H1 (cell line): ENCODE data around the gene VSTM4.

Experiments used
- ASH2L ChIP-seq: fragments of 200-600, 300-600 bp; sonication (generic); IDR thresholded peaks from one replicate; pipeline ENCODE4 v1.7.1; 2017; ENCODE audit warnings: low read length
- CREB1 ChIP-seq: IDR thresholded peaks from 2 replicates; pipeline ENCODE4 v1.6.1; 2012; ENCODE audit warnings: inconsistent platforms
- CTCF ChIP-seq, 3 experiments: IDR thresholded peaks; 1 replicate in 2 of 3; 2 replicates in 1 of 3; pipeline versions ENCODE4 v1.5.1 to v1.6.1; 2011; ENCODE audit warnings: low read length in 3 of 3, mild to moderate bottlenecking in 3 of 3, inconsistent platforms in 2 of 3, low read depth in 1 of 3, moderate library complexity in 1 of 3; ENCODE audit not compliant: insufficient read depth in 1 of 3; ENCODE audit errors: control extremely low read depth in 1 of 3
- EZH2 ChIP-seq: fragments of 200-600 bp; sonication (generic); IDR thresholded peaks from 2 replicates; pipeline ENCODE4 v1.7.1; 2012; ENCODE audit warnings: low read depth, mild to moderate bottlenecking, moderate library complexity, low read length, inconsistent platforms; ENCODE audit not compliant: severe bottlenecking
- FOSL1 ChIP-seq: IDR thresholded peaks from 2 replicates; pipeline ENCODE4 v1.6.1; 2011; ENCODE audit warnings: mild to moderate bottlenecking, low read depth, low read length, moderate library complexity; ENCODE audit not compliant: insufficient read depth
- MAX ChIP-seq: IDR thresholded peaks from 2 replicates; pipeline ENCODE4 v1.6.1; 2012; ENCODE audit warnings: inconsistent platforms
- POLR2A ChIP-seq, 2 experiments: IDR thresholded peaks; 1 replicate in 1 of 2; 2 replicates in 1 of 2; pipeline ENCODE4 v1.6.1; 2011; ENCODE audit warnings: low read depth in 2 of 2, low read length in 2 of 2, mild to moderate bottlenecking in 2 of 2; ENCODE audit errors: control extremely low read depth in 1 of 2
- POLR2AphosphoS5 ChIP-seq: IDR thresholded peaks from 2 replicates; pipeline ENCODE4 v1.6.1; 2011; ENCODE audit warnings: low read depth, low read length
- TEAD4 ChIP-seq: IDR thresholded peaks from 2 replicates; pipeline ENCODE4 v1.6.1; 2012; ENCODE audit warnings: low read depth, low read length, inconsistent platforms, mixed read lengths
- USF2 ChIP-seq: IDR thresholded peaks from 2 replicates; pipeline ENCODE4 v1.6.1; 2011; ENCODE audit warnings: low read length, improper control_type of control experiment
- ZNF274 ChIP-seq: IDR thresholded peaks from 2 replicates; pipeline ENCODE4 v1.7.0; 2012; ENCODE audit warnings: low read length, borderline replicate concordance; ENCODE audit errors: extremely low read depth

GRCh38 chr10:49040601-49041000, 74.7 kb downstream of the VSTM4 start:
- TF ChIP-seq POLR2AphosphoS5 (no peak), CTCF (IDR thresholded peaks at IDR 0.05; ENCODE audit: control extremely low read depth in 1 of 3, insufficient read depth in 1 of 3, low read depth in 1 of 3, low read length in 3 of 3) (no peak), USF2 (no peak), ZNF274 (no peak), MAX (no peak), POLR2A (IDR thresholded peaks at IDR 0.05; ENCODE audit: control extremely low read depth in 1 of 2, low read depth in 2 of 2, low read length in 2 of 2) (no peak), EZH2 (no peak), TEAD4 (no peak), CREB1 (no peak), FOSL1 (no peak), ASH2L (no peak)
